ENCODE measurements around the gene PARD3. TPM values are rescaled to one million over a fixed set of nuclear protein-coding genes. Genes with fewer than 3 reads are reported as not detected.

The PARD3 gene
- total RNA-seq, 1 experiment from 2014 or later, result 52.9 TPM

DNA sequence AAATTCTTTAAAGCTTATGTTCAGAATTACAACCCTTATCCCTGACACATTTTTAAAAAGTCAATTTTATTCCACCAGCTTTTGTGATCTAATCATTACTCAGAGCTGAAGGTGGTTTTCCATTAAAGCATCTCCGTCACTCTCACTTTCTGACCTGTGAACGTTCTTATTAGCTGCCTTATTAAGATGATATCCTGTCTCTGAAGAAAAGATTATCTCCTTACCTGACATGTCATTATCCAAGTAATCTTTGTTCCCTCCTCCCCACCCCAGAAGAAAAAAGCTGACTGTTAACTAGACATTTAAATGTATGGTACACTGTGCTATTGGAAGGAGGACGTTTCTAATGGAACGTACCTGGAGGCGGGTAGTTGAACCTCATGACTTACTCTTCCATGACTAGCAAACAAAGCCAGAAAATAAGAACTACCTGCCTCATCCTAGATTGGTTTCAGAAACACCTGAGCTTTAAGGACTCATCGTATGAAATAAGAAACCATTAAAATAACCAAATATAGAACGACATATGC, 708.7 kb downstream of the PARD3 start:
- DNase-seq (ENCODE audit: low spot score), result no peak

- DNase-seq (ENCODE audit: low spot score), result no peak
Observed at GRCh38 chr10:34104829-34105572, 710.1 kb downstream of the PARD3 start.

- DNase-seq (ENCODE audit: low spot score), result no peak
Observed at GRCh38 chr10:34102893-34103506, 712.1 kb downstream of the PARD3 start.

DNA sequence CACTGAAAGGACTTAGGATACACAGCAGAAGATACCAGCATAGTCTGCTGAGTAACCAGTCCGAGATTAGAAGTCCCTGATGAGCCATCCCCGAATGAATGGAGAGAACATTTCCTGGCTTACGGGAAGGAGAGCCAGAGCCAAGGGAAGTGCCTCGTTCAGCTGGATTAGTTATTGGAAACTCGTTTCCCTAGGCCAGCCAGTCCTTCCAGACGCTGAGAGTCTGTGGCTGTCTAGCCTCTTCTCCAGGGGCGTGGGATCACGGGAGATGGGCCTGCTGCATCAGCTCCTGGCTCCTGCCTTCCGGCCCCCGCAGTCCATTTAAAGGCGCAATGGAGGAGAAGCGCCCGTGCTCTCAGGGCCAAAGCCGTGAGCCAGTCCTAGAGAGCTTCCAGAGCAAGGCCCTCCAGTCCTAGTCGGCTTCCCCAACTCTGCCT, 712.8 kb downstream of the PARD3 start:
- DNase-seq (ENCODE audit: low spot score), result no peak

GRCh38 chr10:34101001-34101400, 714.1 kb downstream of the PARD3 start:
- no peak for DNase-seq (ENCODE audit: low spot score)

GRCh38 chr10:34098821-34099567, 716.1 kb downstream of the PARD3 start:
- DNase-seq (ENCODE audit: low spot score), result no peak

GRCh38 chr10:34097682-34098081, 717.4 kb downstream of the PARD3 start:
- DNase-seq (ENCODE audit: low spot score), result no peak

GRCh38 chr10:34094961-34095360, 720.1 kb downstream of the PARD3 start:
- no peak for DNase-seq (ENCODE audit: low spot score)

- no peak for DNase-seq (ENCODE audit: low spot score)
Observed at GRCh38 chr10:34094146-34094696, 720.9 kb downstream of the PARD3 start.

DNA sequence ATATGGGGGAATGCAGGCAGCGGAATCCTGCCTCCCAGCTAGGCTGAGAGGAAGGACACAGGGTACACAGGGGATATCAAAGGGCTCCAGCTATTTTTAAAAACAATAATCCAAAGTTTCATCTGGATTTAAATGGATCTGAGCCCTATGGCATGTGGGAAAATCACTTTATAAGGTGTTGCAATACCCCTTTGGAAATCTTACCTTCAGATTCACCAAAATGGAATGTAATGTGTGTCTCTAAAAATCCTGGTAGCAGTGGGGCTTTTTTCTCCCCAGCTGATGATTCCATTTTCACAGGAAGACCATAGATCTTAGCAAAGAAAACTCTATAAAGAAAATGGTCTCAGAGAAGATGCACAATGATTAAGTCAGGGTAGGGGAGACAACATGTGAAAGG, 722.2 kb downstream of the PARD3 start:
- no peak for DNase-seq (ENCODE audit: low spot score)

DNA sequence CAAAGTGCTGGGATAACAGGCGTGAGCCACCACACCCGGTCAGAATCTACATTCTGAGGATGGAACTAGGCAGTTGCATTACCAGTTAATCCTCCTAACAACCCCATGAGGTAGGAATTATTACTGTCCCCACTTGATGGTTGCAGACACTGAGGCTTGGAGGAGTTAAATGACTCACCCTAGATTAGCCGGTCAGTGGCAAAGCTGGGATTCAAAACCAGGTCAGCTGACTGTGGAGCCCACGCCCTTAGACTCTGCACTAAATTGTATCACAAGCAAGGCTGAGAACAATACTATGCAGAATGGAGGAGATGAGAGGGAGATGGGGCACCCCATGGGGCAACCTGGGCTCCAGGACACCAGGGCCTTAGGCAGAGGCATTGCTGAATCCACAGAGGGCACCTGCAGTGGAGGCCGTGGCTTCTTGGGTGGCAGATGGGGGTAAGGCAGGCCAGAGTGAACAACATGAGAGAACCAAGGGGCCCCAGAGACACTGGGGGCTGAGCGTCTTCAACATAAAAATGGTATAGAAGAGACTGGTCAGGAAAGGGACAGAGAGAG, 723.4 kb downstream of the PARD3 start:
- no peak for DNase-seq (ENCODE audit: low spot score)

- DNase-seq (ENCODE audit: low spot score), result no peak
Observed at GRCh38 chr10:34089253-34089652, 725.8 kb downstream of the PARD3 start.

GRCh38 chr10:34088208-34088794, 726.8 kb downstream of the PARD3 start:
- no peak for DNase-seq (ENCODE audit: low spot score)

- DNase-seq (ENCODE audit: low spot score), result no peak
Observed at GRCh38 chr10:34087095-34087418, 728.0 kb downstream of the PARD3 start.

DNA sequence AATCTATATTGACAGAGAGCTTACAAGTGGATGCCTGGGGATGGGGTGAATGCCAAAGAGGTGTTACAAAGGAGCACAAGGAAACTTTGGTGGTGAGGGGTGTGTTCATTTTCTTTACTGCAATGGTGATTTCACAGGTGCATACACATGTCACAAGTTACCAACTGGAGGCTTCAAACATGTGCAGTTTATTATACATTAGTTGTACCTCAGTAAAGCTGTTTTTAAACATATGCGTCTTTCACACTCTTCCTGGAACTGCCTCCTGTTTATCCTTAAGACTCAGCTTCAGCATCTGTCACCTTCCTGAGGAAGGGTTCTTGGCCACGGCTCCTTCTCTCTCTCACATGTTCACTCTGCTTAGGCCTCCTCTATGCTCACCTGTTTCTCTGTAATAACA, 731.5 kb downstream of the PARD3 start:
- no peak for DNase-seq (ENCODE audit: low spot score)

GRCh38 chr10:34081948-34082347, 733.1 kb downstream of the PARD3 start:
- DNase-seq (ENCODE audit: low spot score), result no peak

DNA sequence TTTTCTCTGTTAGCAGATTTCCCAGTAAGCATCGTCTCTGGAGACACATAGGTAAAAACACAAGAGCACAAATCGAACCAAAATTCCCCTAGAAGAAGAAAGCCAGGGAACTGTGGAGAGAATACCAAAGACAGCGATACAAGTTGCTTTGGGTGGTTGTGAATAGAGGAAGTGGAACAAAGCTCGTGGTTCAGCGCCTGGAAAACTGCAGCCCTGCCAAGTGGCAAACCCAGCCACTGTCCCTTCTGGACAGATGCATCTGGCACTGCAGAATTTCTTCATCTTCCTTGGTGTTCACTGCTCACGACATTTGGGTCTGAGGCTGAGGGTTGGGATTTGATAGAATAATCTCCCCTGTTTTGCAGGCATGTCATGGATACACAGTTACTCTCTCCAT, 733.8 kb downstream of the PARD3 start:
- DNase-seq (ENCODE audit: low spot score), result no peak

GRCh38 chr10:34080485-34081346, 734.4 kb downstream of the PARD3 start:
- no peak for DNase-seq (ENCODE audit: low spot score)

DNA sequence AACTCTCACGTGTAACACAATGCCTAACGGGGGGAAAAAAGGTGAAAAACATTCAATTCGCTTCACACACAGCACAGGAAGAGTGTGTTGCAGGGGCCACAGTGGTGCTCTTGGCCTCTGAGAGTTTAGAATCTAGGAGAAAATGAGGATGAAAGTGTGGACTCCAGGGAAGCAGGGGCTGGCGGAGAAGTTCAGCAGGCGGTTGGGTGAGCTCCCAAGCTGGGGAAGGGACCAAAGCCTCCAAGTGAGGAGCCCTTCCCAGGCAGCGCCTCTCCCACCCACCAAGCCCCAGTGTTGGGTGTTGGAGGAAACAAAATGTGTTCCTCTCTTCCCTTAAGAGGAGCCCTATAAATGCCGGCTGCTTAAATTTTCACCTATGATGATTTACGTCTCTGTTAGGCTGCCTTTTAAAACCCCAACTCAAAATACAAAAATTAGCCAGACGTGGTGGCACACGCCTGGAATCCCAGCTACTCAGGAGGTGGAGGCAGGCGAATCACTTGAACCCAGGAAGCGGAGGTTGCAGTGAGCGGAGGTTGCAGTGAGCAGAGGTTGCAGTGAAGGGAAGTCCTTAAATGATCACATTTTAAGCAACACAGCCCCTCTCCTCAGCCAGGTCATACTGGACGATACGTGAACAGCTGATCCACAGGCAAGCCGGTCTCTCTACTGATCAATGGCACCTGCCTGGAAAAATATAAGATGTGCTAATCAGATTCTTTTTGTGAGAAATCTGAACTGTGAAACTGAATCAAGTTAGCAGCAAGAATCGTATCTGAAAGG, 735.2 kb downstream of the PARD3 start:
- no peak for DNase-seq (ENCODE audit: low spot score)

All from A172 (cell line).